ENCODE results near the gene HERC3.

Gene HERC3

GRCh38 chr4:88643932-88644331 lies 51.7 kb downstream of the HERC3 start:
- TF ChIP-seq CTCF (IDR thresholded peaks at IDR 0.05; ENCODE audit: insufficient read depth, missing control alignments): no peak
- no peak for DNase-seq (ENCODE audit: insufficient read length, low spot score)
- FAIRE-seq: no peak

GRCh38 chr4:88645994-88646393 lies 53.7 kb downstream of the HERC3 start:
- TF ChIP-seq CTCF (IDR thresholded peaks at IDR 0.05; ENCODE audit: insufficient read depth, missing control alignments): no peak
- no peak for DNase-seq (ENCODE audit: insufficient read length, low spot score)
- no peak for FAIRE-seq

GRCh38 chr4:88646528-88647280 lies 54.4 kb downstream of the HERC3 start:
- no peak for DNase-seq (ENCODE audit: insufficient read length, low spot score)
- no peak for TF ChIP-seq CTCF (IDR thresholded peaks at IDR 0.05; ENCODE audit: insufficient read depth, missing control alignments)
- FAIRE-seq: no peak

- TF ChIP-seq CTCF (IDR thresholded peaks at IDR 0.05; ENCODE audit: insufficient read depth, missing control alignments): no peak
- DNase-seq (ENCODE audit: insufficient read length, low spot score): no peak
- FAIRE-seq: no peak
These were observed 57.4 kb downstream of the HERC3 start for GRCh38 chr4:88649716-88650115.

GRCh38 chr4:88653371-88653946 lies 61.2 kb downstream of the HERC3 start:
- no peak for FAIRE-seq
- no peak for DNase-seq (ENCODE audit: insufficient read length, low spot score)
- no peak for TF ChIP-seq CTCF (IDR thresholded peaks at IDR 0.05; ENCODE audit: insufficient read depth, missing control alignments)

- DNase-seq (ENCODE audit: insufficient read length, low spot score) (no peak), FAIRE-seq (no peak)
- TF ChIP-seq CTCF (IDR thresholded peaks at IDR 0.05; ENCODE audit: insufficient read depth, missing control alignments): no peak
These were observed 62.9 kb downstream of the HERC3 start for GRCh38 chr4:88655226-88655625.
